T47D (cell line): ENCODE measurements around the gene MIF4GD.

Experiments
- DNase-seq, 2 experiments: peaks; one replicate each; pipeline versions ENCODE4 v3.0.0 to v3.0.0-alpha.2; 2011 to 2012; ENCODE audit warnings: low read depth in 1 of 2, low spot score in 1 of 2
- JUND ChIP-seq: IDR thresholded peaks from 2 replicates; pipeline ENCODE4 v1.6.1; 2012; ENCODE audit warnings: low read depth
- in situ Hi-C: cut with HindIII; loops from 2 replicates; pipeline ENCODE4 v1.10.0; 2016; ENCODE audit warnings: low sequenced_read_pairs, low pct_unique_long_range_greater_than_20kb

The MIF4GD gene

DNA sequence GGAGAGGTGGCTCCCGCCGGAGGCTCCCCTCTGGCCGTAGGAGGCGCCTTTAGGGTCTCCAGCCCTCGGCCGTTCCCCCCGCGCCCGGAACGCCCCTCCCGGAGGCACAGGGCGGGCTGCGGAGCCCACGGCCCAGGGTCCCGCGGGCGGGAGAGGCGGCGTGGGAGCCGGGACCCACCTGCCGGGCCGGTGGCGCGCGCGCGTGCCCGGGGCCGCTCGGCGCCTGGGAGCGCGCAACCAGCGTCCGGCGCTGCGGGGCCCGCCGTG lies at the start of gene MIF4GD:
TSS of gene MIF4GD (minus strand) at position 266 of the 267 bp plus-strand sequence. CDS start 1,036 bp downstream, outside the sequence.
- no peak for DNase-seq
- TF ChIP-seq JUND = no peak
- in situ Hi-C loops = no loop called here

GRCh38 chr17:75319904-75320691 lies 49.1 kb upstream of the MIF4GD start:
- in situ Hi-C loops = no loop called here
- no peak for DNase-seq

GRCh38 chr17:75318615-75319222 lies 47.7 kb upstream of the MIF4GD start:
- DNase-seq = no peak
- TF ChIP-seq JUND = no peak
- in situ Hi-C loops = no loop called here

More at GRCh38 chr17:75319904-75320691, 49.1 kb upstream of the MIF4GD start:
- TF ChIP-seq JUND = no peak

DNA sequence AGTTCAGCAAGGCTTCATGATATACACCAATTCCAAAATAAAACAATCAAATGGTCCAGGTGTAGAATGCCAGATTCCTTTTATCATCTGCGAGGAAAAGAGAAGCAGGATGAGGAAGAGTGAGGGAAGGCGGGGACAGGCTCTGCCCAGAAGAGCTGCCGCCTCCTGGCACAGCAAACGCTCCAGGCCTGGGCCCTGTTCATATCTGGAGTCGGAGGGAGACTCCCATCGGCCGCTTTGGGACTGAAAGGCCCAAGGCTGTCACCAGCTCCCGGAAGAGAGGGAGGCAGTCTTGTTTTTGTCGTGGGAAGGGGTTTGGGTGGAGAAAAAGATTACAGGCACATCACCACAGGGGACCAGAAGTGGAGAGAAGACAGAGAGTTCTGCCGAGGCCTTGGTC lies 47.2 kb upstream of the MIF4GD start:
- no peak for DNase-seq
- in situ Hi-C loops = no loop called here
- no peak for TF ChIP-seq JUND

- in situ Hi-C loops = no loop called here
- DNase-seq = no peak
- TF ChIP-seq JUND = no peak
These were observed 46.6 kb upstream of the MIF4GD start for GRCh38 chr17:75317671-75318070.

GRCh38 chr17:75316253-75316652 lies 45.2 kb upstream of the MIF4GD start:
- no peak for TF ChIP-seq JUND
- in situ Hi-C loops = no loop called here
- DNase-seq = no peak

DNA sequence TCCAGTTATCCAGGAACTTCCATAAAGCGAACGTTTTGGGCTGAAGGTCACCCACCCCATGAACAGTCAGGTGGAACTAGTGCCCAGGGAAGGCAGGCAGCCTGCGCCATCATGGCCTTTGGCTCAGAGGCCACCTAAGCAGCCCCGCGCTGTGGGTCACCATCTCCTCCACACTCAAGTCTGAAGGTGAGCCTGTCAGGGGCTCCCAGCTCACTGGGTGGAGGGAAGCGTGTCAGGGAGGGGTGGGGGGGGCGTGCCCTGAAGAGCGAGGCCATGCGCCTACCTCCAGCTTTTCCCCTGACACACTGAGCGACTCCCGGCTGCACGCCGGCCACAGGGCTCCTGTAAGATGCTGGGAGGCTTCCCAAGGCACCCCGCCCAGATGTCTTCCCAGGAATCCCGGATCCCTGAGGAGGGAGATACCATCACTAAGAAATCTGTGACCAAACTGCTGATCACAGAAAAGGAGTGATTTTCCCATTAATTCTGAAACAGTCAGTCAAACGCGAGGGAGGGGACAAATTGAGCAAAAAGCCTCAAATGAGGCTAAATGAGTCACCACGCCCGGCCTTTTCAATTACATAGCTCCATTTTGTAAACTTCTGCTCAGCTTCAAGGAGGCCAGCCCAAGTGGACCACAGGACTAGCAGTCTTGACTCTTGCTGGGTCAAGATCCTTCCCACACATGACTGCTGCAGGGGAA lies 44.7 kb upstream of the MIF4GD start:
- in situ Hi-C loops = no loop called here
- DNase-seq = no peak
- no peak for TF ChIP-seq JUND

GRCh38 chr17:75313941-75314551 lies 43.0 kb upstream of the MIF4GD start:
- in situ Hi-C loops = no loop called here
- no peak for TF ChIP-seq JUND
- DNase-seq = no peak

GRCh38 chr17:75308732-75309629 lies 38.0 kb upstream of the MIF4GD start:
- TF ChIP-seq JUND = no peak
- in situ Hi-C loops = no loop called here
- DNase-seq = no peak

- no peak for TF ChIP-seq JUND
- DNase-seq = no peak
- in situ Hi-C loops = no loop called here
These were observed 37.1 kb upstream of the MIF4GD start for GRCh38 chr17:75307957-75308731.

GRCh38 chr17:75301502-75302206 lies 30.6 kb upstream of the MIF4GD start:
- in situ Hi-C loops = no loop called here
- no peak for DNase-seq
- TF ChIP-seq JUND = no peak
